ENCODE results near the gene ZNF585A. TPM values are rescaled to one million over a fixed set of nuclear protein-coding genes. Genes with fewer than 3 reads are reported as not detected.
"Not testable (repeated sequence)": the region's sequence is repeated elsewhere in the genome, so short reads cannot be mapped to it uniquely, and the experiment has no call there.

ZNF585A gene
- total RNA-seq, 3 donors from 2014 or later: 8.0 to 12.1 (median 10.2) TPM

GRCh38 chr19:37128821-37129177 is 43.7 kb downstream of the ZNF585A start:
- H3K4me1 Mint-ChIP-seq (ENCODE audit: low read depth): no peaks in the 10 kb centered on the region
- H3K4me3 Mint-ChIP-seq: no peak overlapping the region
- ATAC-seq (no peak), DNase-seq (no peak)
- no peaks in the 10 kb centered on the region for H3K27me3 Mint-ChIP-seq (ENCODE audit: low read depth)
- H3K9me3 Mint-ChIP-seq: peaks cover 64% of the 10 kb centered on the region
- peaks cover 55% of the 10 kb centered on the region for H3K36me3 Mint-ChIP-seq (ENCODE audit: insufficient read depth)

GRCh38 chr19:37127999-37128820 is 44.3 kb downstream of the ZNF585A start:
- ATAC-seq (no peak), DNase-seq (no peak)
- Mint-ChIP-seq H3K4me3 (no peak overlapping the region), H3K27me3 (ENCODE audit: low read depth) (no peaks in the 10 kb centered on the region), H3K4me1 (ENCODE audit: low read depth) (no peaks in the 10 kb centered on the region), H3K9me3 (peaks cover 60% of the 10 kb centered on the region), H3K36me3 (ENCODE audit: insufficient read depth) (peaks cover 54% of the 10 kb centered on the region)

- H3K36me3 Mint-ChIP-seq (ENCODE audit: insufficient read depth): peaks cover 29% of the 10 kb centered on the region
- H3K4me1 Mint-ChIP-seq (ENCODE audit: low read depth); ATAC-seq: not testable (repeated sequence)
Measured at GRCh38 chr19:37122093-37122492, 50.4 kb downstream of the ZNF585A start.

GRCh38 chr19:37114001-37114400 is 58.5 kb downstream of the ZNF585A start:
- Mint-ChIP-seq H3K9me3 (peaks cover 64% of the 10 kb centered on the region), H3K4me1 (ENCODE audit: low read depth) (no peaks in the 10 kb centered on the region), H3K36me3 (ENCODE audit: insufficient read depth) (peaks cover 71% of the 10 kb centered on the region), H3K4me3 (no peak overlapping the region), H3K27me3 (ENCODE audit: low read depth) (no peaks in the 10 kb centered on the region)
- ATAC-seq (no peak), DNase-seq (no peak)

More at GRCh38 chr19:37122093-37122492, 50.4 kb downstream of the ZNF585A start:
- H3K9me3 Mint-ChIP-seq: peaks cover 48% of the 10 kb centered on the region
- H3K27me3 Mint-ChIP-seq (ENCODE audit: low read depth); DNase-seq; H3K4me3 Mint-ChIP-seq: not testable (repeated sequence)

GRCh38 chr19:37111753-37112152 is 60.7 kb downstream of the ZNF585A start:
- not testable (repeated sequence) for ATAC-seq; H3K4me3 Mint-ChIP-seq; H3K27me3 Mint-ChIP-seq (ENCODE audit: low read depth); H3K4me1 Mint-ChIP-seq (ENCODE audit: low read depth); DNase-seq
- Mint-ChIP-seq H3K9me3 (peaks cover 80% of the 10 kb centered on the region), H3K36me3 (ENCODE audit: insufficient read depth) (peaks cover 93% of the 10 kb centered on the region)

GRCh38 chr19:37104135-37104534 is 68.4 kb downstream of the ZNF585A start:
- peaks cover 93% of the 10 kb centered on the region for H3K36me3 Mint-ChIP-seq (ENCODE audit: insufficient read depth)
- peaks cover 64% of the 10 kb centered on the region for H3K9me3 Mint-ChIP-seq
- ATAC-seq; DNase-seq; H3K27me3 Mint-ChIP-seq (ENCODE audit: low read depth); H3K4me3 Mint-ChIP-seq; H3K4me1 Mint-ChIP-seq (ENCODE audit: low read depth): not testable (repeated sequence)

GRCh38 chr19:37098570-37098969 is 73.9 kb downstream of the ZNF585A start:
- H3K4me1 Mint-ChIP-seq (ENCODE audit: low read depth): no peaks in the 10 kb centered on the region
- no peaks in the 10 kb centered on the region for H3K27me3 Mint-ChIP-seq (ENCODE audit: low read depth)
- ATAC-seq (no peak), DNase-seq (no peak)
- H3K4me3 Mint-ChIP-seq: no peak overlapping the region
- H3K9me3 Mint-ChIP-seq: peaks cover 62% of the 10 kb centered on the region
- peaks cover 90% of the 10 kb centered on the region for H3K36me3 Mint-ChIP-seq (ENCODE audit: insufficient read depth)

GRCh38 chr19:37095859-37096258 is 76.6 kb downstream of the ZNF585A start:
- ATAC-seq (no peak), DNase-seq (no peak)
- Mint-ChIP-seq H3K4me3 (no peak overlapping the region), H3K9me3 (peaks cover 56% of the 10 kb centered on the region), H3K27me3 (ENCODE audit: low read depth) (no peaks in the 10 kb centered on the region), H3K4me1 (ENCODE audit: low read depth) (no peaks in the 10 kb centered on the region), H3K36me3 (ENCODE audit: insufficient read depth) (peaks cover 92% of the 10 kb centered on the region)

Other genes with a start within 250 kb of the ZNF585A start
- gene ZNF420, start 94.3 kb downstream of the ZNF585A start, total RNA-seq: 10 to 100 TPM; 10.5 to 14.2 (median 12.5) TPM
- gene ZNF585B, start 37.8 kb upstream of the ZNF585A start, total RNA-seq: 1 to 10 TPM; 4.8 to 7.6 (median 6.4) TPM
- 1 to 10 TPM; 5.0 to 7.5 (median 5.4) TPM for gene ZNF383, start 45.5 kb upstream of the ZNF585A start, total RNA-seq
- 1 to 10 TPM; 3.7 to 4.5 (median 3.8) TPM for gene ZNF527, start 198.4 kb upstream of the ZNF585A start, total RNA-seq

Data from activated T-cell treated with anti-CD3 and anti-CD28 coated beads, Interleukin-2, amount 50 U/mL, for 4 hours (primary cell).